ENCODE results near the gene HHATL. TPM values are rescaled to one million over a fixed set of nuclear protein-coding genes. Genes with fewer than 3 reads are reported as not detected.

HHATL gene
- total RNA-seq, 1 donor from 2014 or later, result 3.9 TPM

DNA sequence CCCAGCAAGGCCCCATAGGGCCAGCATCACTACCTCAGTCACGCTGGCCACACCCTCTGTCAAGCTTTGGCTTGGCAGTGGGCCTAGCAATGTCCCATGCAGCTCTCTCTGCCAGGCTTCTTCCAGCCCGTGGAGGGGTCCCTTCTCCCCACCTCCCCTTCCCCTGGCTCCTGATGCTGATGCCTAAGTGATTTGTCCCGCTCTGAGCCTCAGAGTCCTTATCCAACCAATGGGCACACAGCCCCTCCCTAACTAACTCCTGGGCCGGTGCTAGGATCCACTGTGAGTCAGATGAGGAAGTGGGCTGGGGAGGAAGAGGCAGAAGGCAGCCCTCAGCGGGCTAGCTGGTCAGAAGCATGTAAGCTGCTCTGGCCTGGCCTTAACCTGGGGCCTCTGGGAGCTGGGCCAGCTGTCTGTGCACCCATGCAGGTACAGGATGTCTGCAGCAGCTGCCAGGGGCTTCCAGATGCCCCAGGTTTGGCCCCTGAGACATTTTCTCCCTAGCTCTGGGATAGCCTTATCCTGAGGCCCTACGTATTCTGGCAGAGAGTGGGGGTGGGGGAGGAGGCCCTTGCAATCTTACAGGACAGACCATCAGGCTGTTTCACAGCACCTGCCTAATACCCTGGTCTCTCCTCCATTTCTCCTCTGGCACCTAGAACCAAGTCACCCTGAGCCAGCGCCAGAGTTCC lies 49.8 kb downstream of the HHATL start:
- DNase-seq, result no peak

DNA sequence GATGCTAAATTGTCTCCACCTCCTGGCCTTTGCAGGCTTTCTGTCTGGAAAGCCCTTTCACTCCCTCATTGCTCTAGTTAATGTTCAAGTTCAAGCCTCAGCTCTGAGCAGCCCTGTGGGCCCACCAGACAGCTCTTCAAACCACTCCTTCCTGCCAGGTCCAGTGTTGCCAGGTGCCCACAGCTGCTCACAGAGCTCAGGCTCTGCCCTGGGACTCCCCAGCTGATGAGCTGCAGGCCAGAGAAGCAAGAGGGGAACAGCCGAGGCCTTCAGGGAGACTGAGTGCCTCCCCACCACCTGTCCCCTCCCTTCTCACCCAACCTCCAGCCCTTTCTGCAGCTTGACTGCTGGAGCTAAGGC lies 50.4 kb downstream of the HHATL start:
- no peak for DNase-seq

DNA sequence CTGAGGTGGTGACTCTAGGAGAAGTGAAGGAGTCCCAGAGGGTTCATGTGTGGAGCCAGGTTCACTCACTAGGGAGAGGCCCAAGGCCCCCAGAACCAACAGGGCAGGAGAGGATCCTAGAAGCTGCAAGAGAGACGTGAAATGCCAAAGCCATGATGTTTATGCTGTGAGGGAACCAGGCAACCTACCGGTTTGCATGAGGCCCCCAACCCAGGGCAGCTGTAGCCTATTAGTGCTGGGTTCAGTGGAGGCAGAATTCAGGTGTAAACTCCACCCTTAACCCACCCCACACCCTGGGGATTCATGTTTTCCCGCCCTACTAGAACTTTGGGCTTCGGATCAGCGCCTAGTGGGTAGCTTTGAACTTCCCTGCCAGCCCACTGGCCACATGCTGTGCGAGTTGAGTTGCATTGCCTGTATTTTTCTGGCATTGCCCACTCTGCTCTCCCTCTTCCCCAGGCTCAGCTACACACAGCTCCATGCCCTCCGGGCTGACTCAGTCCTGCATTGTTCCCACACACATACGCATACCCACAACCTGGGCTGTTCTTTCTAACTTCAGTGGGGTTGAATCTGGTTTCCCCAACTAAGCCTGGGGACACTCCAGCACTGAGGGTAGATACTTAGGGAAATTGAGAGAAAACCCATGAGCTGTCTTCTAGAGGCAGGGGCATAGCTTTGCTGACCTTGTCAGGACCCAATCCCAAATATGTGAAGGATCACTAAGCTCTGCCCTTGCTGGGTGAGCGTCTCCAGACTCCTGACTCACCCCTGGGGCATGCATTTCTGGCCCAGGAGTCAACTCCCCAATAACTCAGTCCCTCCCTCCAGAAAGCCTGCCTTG lies 51.1 kb downstream of the HHATL start:
- DNase-seq, result no peak

DNA sequence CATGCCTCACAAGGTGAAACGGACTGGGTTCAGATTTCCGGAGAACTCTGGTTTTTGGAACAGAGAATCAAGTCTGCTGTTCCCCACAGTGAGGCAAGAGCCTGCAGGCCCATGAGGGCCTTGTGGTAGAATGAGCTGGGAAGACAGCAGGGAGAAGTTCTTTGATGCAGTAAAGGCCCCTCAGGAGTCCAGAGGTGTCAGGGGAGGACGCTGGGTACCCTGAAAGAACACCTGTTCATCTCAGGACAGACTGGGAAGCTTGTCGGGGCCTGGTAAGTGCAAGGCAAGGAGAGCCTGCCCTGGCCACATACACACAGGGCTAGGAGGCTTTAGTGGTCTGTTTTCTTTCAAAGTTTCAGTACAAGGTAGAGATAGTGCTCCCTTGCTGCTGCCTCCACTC lies 52.8 kb downstream of the HHATL start:
- DNase-seq, result no peak

DNA sequence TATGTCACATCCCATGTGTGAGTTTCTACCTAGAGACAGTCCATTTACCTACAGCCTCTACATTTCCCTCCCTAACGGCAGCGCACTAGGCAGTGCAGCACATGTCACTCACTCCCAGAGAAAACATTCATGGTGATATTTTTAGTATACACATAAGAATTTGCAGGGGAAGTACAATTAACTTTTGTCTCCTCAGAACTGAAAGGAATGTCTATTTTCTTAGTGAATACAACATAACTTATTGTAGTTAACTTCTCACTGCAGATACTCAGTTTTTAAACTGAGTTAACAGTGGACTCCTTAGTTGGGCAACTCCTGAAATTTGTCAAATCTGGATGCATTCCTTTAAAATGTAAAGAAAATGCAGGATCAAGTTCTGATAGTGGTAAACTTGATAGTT lies 53.6 kb downstream of the HHATL start:
- DNase-seq, result no peak

DNA sequence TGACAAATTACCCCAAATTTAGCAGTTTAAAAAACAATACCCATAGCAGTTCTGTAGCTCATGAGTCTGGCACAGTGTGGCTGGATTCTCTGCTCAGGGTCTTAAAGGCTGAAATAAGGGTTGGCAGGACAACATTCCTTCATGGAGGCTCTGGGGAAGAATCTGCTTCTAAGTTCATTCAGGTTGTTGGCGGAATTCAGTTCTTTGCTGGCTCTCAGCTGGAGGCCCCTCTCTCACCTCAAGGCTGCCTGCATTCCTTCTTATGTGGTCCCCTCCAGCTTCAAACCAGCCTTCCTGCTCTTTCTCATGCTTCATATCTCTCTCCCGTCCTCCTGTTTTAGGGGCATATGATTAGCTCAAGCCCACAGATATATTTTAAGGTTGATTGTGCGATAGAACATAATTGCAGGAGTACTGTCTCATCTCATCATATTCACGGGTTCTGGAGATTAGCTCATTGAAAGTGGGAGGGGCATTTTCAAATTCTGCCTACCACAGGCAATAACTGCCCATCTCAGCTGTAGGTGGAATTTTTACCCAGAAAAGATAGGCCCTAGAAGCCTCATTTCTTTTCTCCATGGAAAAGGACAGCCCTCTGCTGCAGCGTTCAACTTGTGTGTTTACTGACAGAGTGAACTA lies 54.7 kb downstream of the HHATL start:
- no peak for DNase-seq

Other genes starting within 250 kb of the HHATL start
- gene VIPR1, start 200.2 kb downstream of the HHATL start, total RNA-seq, result 10.1 TPM
- 31.2 TPM for gene SEC22C, start 120.8 kb downstream of the HHATL start, total RNA-seq
- gene SS18L2, start 111.9 kb downstream of the HHATL start, total RNA-seq, result 20.6 TPM
- 183 TPM for gene NKTR, start 102.1 kb downstream of the HHATL start, total RNA-seq
- gene ZBTB47, start 49.1 kb downstream of the HHATL start, total RNA-seq, result 13.3 TPM
- gene KLHL40, start 17.3 kb downstream of the HHATL start, total RNA-seq, result 13.4 TPM
- 0.69 TPM for gene CCDC13, start 70.5 kb upstream of the HHATL start, total RNA-seq
- 88.2 TPM for gene HIGD1A, start 101.7 kb upstream of the HHATL start, total RNA-seq
- gene ACKR2, start 106.6 kb upstream of the HHATL start, total RNA-seq, result 1.6 TPM
- gene CYP8B1, start 173.1 kb upstream of the HHATL start, total RNA-seq, result not detected
- 12.1 TPM for gene ZNF662, start 203.3 kb upstream of the HHATL start, total RNA-seq